ENCODE data around the gene MEGF6. TPM values are rescaled to one million over a fixed set of nuclear protein-coding genes. Genes with fewer than 3 reads are reported as not detected.

Gene MEGF6
- total RNA-seq, 1 donor: 102 TPM

DNA sequence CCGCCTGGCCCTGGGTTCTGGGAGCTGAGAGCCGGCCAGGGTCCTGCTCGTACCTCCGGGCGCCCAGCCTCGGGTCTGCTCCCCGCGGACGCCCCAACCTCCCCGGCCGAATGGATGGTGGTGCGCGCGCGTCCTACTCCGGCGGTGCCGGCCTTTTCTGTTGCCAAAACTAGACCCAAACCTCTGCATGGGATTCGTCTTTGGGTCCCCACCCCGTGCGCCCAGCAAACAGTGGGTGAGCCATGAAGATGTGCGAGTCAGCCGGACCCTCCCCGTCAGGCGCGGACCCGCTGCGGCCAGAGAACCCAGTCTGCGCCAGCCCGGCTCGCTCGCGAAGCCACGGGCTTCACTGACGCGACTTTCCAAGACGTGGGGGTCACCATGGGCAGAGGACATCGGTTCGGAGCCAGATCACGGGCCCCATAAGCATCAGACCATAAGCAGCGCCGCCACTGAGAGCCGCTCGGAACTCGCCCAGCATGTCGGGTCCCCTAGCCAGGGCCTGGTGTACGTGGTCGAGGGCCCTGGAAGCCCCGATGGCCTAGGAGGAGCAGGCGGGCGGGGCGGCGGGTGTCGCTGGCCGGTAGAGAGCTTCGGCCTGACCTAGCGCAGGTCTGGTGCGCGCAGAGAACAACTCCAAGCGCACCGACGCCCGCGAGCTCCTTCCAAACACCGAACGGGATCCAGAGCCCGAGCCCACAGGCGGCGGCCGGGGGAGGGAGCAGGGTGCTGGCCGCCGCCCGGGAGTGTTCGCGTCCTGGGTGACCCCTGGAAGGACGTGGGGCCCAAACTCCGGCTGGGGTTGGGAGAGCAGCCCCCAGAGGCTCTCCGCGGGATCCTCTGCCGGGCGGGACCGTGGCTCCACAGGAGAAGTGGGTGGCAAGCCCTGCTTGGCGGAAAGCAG lies 40.0 kb upstream of the MEGF6 start:
- H3K4me3 ChIP-seq (ENCODE audit: low read depth, low read length): no peak overlapping the region
- DNase-seq (ENCODE audit: low read depth): no peak
- TF ChIP-seq, protein P1, sequence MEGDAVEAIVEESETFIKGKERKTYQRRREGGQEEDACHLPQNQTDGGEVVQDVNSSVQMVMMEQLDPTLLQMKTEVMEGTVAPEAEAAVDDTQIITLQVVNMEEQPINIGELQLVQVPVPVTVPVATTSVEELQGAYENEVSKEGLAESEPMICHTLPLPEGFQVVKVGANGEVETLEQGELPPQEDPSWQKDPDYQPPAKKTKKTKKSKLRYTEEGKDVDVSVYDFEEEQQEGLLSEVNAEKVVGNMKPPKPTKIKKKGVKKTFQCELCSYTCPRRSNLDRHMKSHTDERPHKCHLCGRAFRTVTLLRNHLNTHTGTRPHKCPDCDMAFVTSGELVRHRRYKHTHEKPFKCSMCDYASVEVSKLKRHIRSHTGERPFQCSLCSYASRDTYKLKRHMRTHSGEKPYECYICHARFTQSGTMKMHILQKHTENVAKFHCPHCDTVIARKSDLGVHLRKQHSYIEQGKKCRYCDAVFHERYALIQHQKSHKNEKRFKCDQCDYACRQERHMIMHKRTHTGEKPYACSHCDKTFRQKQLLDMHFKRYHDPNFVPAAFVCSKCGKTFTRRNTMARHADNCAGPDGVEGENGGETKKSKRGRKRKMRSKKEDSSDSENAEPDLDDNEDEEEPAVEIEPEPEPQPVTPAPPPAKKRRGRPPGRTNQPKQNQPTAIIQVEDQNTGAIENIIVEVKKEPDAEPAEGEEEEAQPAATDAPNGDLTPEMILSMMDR (IDR thresholded peaks at IDR 0.05; ENCODE audit: insufficient read depth, low read length): no peak

DNA sequence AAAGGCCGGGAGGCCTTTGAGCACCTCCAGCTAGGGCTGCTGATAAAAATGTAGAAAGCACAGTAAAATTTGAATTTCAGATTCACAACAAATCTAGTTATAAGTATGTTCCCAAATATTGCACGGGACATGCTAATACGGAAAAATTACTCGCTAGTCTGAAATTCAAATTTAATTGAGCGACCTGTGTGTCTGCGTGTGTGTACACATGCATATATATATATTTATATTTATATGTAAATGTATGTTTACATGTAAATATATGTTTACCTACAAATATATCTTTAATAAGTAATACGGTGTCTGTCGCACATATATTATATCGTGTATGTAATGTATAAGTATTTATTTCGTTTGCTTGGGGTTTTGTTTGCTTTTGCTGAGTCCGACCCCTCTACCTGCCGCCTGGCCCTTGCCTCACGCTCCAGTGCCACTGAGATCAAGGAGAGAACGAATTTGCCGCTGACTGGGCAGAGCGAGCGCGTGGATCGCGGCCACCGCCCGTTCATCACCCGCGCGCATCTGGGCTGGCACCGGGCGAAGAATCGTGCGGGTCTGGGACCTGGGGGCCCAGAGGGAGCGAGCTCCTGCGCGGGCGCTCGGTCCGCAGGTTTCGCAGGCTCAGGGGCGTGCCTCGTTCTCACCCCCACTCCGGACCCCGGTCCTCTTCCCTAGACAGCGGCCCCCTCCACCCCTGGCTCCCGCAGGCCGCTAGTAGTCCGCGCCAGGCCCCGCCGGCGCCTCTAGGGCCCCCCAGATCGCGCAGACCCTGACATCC lies 39.1 kb upstream of the MEGF6 start:
- H3K4me3 ChIP-seq (ENCODE audit: low read depth, low read length): no peak overlapping the region
- TF ChIP-seq, protein P1 (IDR thresholded peaks at IDR 0.05; ENCODE audit: insufficient read depth, low read length): no peak

DNA sequence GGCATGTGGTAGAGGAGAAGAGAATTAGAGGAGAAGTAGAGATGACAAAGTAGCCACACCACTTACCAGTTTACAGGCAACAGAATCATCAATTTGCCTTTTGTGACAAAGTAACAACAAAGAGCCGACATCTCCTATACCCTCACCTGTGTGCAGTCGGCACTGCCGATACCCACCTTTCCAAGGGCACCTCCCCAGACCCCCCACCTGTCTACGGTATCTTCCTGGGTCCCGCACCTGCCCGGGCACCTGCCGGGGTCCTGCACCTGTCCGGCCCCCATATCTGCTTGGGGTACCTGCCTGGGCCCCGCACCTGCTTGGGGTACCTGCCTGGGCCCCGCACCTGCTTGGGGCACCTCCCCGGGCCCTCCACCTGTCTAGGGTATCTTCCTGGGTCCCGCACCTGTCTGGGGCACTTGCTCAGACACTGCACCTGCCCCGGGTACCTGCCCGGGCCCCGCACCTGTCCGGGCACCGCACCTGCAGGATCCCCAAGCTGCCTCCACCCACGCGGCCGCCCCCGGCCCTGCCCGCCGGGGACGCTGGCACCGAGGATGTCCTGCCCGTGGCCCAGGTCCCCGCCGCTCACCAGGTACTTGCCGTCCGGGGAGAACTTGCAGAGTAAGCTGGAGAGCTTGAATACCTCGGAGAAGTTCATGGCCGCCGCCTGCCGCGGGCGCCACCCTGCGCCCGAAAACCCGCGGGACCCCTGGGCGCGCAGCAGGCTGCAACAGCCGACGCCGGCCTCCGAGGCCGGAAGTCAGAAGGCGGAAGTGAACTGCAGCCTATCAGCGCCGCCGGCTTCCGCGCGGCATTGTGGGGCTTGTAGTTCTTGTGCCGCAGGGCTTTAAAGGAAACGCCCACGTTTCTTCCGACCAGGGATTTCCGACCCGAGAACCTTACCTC lies 38.3 kb upstream of the MEGF6 start, which contains the start of gene WRAP73:
Gene WRAP73, minus strand, starts transcription at position 762 of the 906 bp plus-strand sequence. Its CDS starts 104 bp downstream, at position 658.
- TF ChIP-seq, protein P1 (IDR thresholded peaks at IDR 0.05; ENCODE audit: insufficient read depth, low read length): peak; percentile 13
- H3K4me3 ChIP-seq (ENCODE audit: low read depth, low read length): peak within 1 kb of the TSS; percentile 96
- DNase-seq (ENCODE audit: low read depth): peak; percentile 90

More for the DNA sequence above, 39.1 kb upstream of the MEGF6 start:
- no peak for DNase-seq (ENCODE audit: low read depth)

DNA sequence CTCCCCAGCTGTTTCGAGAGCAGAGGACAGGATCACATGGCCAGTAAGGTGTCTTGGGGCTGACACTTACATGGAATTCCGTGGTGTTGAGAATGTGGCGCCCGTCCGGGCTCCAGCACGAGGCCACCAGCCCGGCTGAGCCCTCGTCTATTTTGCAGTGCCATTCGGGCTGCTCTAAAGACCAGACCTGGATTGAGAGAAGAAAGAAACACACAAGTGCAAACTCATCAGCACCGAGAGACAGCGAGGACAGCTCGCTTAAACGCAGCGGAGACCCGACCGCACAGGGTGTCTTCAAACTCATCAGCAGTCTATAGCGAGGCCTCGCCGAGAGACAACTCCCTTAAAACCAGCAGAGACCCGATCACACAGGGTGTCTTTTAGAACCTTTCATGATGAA lies 35.3 kb upstream of the MEGF6 start:
- TF ChIP-seq, protein P1 (IDR thresholded peaks at IDR 0.05; ENCODE audit: insufficient read depth, low read length): no peak
- DNase-seq (ENCODE audit: low read depth): no peak
- no peak overlapping the region for H3K4me3 ChIP-seq (ENCODE audit: low read depth, low read length)

DNA sequence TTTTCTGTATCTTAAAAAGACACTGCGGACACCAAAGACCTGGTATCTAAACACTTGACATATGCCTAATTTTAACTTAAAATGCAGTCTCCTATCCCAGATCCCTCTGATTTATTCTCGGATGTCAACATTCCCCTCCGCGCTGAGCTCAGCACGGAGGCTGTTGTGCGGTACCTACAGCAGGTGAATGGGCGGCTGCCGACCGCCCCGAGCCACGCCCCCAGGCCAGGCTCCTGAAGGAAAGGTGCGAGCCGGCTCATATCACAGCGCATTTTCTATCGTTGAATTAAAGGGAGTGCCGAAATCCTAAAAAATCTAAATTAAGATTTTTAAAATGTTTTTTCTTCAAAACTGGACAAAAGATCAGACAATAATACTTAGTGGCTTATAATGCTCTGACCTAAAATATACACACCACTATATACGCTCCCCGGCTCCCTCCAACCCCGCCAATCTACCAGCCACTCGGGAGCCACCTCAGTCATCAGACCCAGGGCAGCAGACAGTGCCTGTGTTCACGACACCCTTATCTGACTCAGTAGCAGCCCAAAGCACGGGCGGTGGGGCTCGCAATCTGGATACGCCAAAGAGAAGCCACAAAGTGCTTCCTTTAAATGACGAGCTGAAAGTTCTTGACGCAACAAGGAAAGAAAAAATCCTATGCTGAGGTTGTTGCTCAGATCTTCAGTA lies 34.5 kb upstream of the MEGF6 start:
- DNase-seq (ENCODE audit: low read depth): no peak
- TF ChIP-seq, protein P1 (IDR thresholded peaks at IDR 0.05; ENCODE audit: insufficient read depth, low read length): no peak
- no peak overlapping the region for H3K4me3 ChIP-seq (ENCODE audit: low read depth, low read length)
